ENCODE measurements around the gene CACNA2D3. TPM values are rescaled to one million over a fixed set of nuclear protein-coding genes. Genes with fewer than 3 reads are reported as not detected.

Gene CACNA2D3
- total RNA-seq, 1 experiment from 2014 or later: not detected

GRCh38 chr3:54847361-54847760 is 725.0 kb downstream of the CACNA2D3 start:
- no peak overlapping the region for H3K9ac ChIP-seq (ENCODE audit: low read length)
- intact Hi-C loops (cut with micrococcal nuclease): no loop called here
- no peaks in the 10 kb centered on the region for H3K9me3 ChIP-seq (ENCODE audit: low read length)
- CTCF ChIA-PET: no interaction called here
- H3K9me2 ChIP-seq (replicated peaks; ENCODE audit: low read length): no peaks in the 10 kb centered on the region
- H3K4me3 ChIP-seq (ENCODE audit: low read length): no peak overlapping the region
- H3K4me1 ChIP-seq (ENCODE audit: insufficient read depth, low read length): no peaks in the 10 kb centered on the region
- no peak overlapping the region for H2AFZ ChIP-seq (ENCODE audit: low read length)
- TF ChIP-seq EZH2phosphoT487 (IDR thresholded peaks at IDR 0.05; ENCODE audit: borderline replicate concordance, low read length) (no peak), CTCF (conservative IDR thresholded peaks at IDR 0.05; ENCODE audit: low read depth, low read length) (no peak), EZH2 (IDR thresholded peaks at IDR 0.05; ENCODE audit: low read length, unreplicated experiment) (no peak)
- H3K27ac ChIP-seq (ENCODE audit: low read length): no peak overlapping the region
- peaks cover 76% of the 10 kb centered on the region for H3K27me3 ChIP-seq (ENCODE audit: low read length)
- POLR2A ChIA-PET (ENCODE audit: unreplicated experiment): no interaction called here
- H3K4me2 ChIP-seq (ENCODE audit: low read length): no peak overlapping the region
- no peaks in the 10 kb centered on the region for H3K36me3 ChIP-seq (ENCODE audit: low read depth, low read length)
- ATAC-seq: no peak
- BruUV-seq (replicated peaks): no TSS peak
- H4K20me1 ChIP-seq (ENCODE audit: low read length): no peaks in the 10 kb centered on the region
- no peak for DNase-seq
- no peaks in the 10 kb centered on the region for H3K79me2 ChIP-seq (ENCODE audit: low read length)
- H3F3A ChIP-seq (ENCODE audit: low read length, unreplicated experiment): no peaks in the 10 kb centered on the region

- POLR2A ChIA-PET (ENCODE audit: unreplicated experiment): no interaction called here
Observed at GRCh38 chr3:54849360-54849759, 727.0 kb downstream of the CACNA2D3 start.

More at GRCh38 chr3:54849360-54849759, 727.0 kb downstream of the CACNA2D3 start:
- intact Hi-C loops (cut with micrococcal nuclease): no loop called here
- Histone ChIP-seq H3K9me2 (replicated peaks; ENCODE audit: low read length) (no peaks in the 10 kb centered on the region), H4K20me1 (ENCODE audit: low read length) (no peaks in the 10 kb centered on the region), H3K27ac (ENCODE audit: low read length) (no peak overlapping the region), H3K4me1 (ENCODE audit: insufficient read depth, low read length) (no peaks in the 10 kb centered on the region), H3K9ac (ENCODE audit: low read length) (no peak overlapping the region), H3K4me3 (ENCODE audit: low read length) (no peak overlapping the region), H3F3A (ENCODE audit: low read length, unreplicated experiment) (no peaks in the 10 kb centered on the region), H3K36me3 (ENCODE audit: low read depth, low read length) (no peaks in the 10 kb centered on the region), H3K79me2 (ENCODE audit: low read length) (no peaks in the 10 kb centered on the region), H3K4me2 (ENCODE audit: low read length) (no peak overlapping the region), H3K9me3 (ENCODE audit: low read length) (no peaks in the 10 kb centered on the region), H3K27me3 (ENCODE audit: low read length) (peaks cover 71% of the 10 kb centered on the region), H2AFZ (ENCODE audit: low read length) (no peak overlapping the region)
- ATAC-seq (no peak), DNase-seq (no peak)
- TF ChIP-seq CTCF (conservative IDR thresholded peaks at IDR 0.05; ENCODE audit: low read depth, low read length): no peak
- TF ChIP-seq EZH2 (IDR thresholded peaks at IDR 0.05; ENCODE audit: low read length, unreplicated experiment): no peak
- CTCF ChIA-PET: no interaction called here
- no TSS peak for BruUV-seq (replicated peaks)
